UCSD-AML1 (cell line): ENCODE measurements around the gene CCL14.
A peak's percentile ranks its signal among the peaks of the same experiment; 100 is the strongest.

Source experiments
- DNase-seq: peaks from one replicate; lab custom pipeline; 2025; ENCODE audit not compliant: unreplicated experiment; lab: John Stamatoyannopoulos, UW

CCL14 gene

DNA sequence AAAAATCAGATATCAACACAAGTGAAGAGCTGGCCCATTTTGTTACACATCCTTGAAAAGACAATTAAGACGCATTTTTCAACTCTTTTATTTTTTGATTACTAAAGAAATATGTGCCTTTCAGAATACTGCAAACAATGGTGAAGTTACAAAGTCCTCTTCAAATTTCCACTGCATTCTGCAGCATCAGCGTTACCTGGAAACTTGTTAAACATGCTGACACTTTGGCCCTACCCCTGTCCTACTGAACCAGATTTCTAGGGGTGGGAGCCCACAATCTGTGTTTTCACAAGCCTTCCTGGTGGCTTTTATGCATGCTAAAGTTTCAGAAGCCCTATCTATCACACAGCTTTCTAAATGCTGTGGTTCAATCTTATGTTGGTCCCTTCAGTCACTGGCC is 4.5 kb upstream of the CCL14 start:
- DNase-seq, result no peak

DNA sequence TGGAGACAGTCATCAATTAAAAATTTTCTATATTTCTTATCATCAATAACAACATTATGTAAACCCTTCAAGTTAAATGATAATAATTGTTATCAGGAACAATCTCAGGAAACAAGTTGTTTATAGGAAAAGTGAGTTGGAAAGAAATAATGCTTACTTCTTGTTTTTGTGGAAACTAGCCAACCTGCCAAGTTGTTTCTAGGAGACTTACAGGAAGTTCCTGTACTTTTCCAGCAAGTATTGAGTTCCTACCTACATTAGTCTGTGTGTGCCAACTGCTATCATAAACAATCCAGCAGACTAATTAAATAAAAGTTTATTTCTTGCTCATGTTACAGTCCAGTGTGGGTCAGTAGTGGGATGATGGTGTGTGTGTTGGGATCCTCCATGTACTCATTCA is 1.6 kb upstream of the CCL14 start:
- no peak for DNase-seq

DNA sequence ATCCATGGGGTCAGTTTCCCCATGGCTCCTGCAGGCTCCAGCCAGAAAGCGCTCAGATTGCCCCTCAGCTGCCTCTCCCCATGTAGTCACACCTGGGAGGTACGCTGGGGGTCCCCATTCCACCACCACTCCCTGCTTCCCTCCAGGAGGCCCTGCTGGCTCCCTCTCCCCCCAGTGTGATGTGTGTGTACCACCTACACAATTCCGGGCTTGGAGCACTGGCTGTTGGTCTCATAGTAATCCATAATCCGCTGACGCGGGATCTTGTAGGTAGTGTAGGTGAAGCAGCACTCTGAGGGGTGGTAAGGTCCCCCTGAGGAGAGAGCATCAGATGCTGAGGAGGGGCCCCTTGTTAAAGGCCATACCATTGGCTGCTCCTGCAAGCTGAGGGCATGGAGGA is 2.4 kb downstream of the CCL14 start:
- no peak for DNase-seq

DNA sequence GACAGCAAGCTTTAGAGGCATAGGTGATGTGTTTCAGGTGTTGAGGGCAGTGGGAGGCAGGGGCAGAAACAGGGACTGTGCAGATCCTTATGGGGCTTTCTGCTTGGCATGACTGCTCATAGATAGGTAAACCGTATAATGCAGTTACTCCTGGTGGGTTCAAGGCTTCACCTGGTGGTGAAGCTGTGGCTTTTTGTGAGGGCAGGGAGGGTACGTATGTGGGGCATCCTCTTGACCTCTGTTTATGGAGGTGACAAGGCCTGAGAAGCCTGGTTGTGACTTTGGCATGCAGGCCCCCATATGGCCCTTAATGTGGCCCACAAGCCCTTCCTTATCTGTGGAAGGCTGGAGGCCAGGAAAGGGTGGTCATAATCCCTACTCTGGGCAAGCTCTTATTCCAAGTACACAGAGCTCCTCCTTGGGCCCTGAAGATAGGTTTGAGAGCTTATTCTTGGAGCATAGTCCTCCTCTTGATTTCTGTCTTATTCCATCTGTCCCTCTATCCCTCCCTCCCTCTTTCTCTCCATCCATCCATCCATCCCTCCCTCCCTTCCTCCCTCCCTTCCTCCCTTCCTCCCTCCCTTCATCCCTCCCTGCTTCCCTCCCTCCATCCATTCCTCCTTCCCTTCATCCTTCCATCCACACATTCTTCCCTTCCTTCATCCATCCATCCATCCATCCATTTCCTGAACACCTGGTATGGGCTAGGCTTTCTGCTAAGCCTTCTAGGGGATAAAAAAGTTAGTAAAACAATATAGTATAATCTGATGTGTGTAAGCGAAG is 3.9 kb downstream of the CCL14 start:
- no peak for DNase-seq

DNA sequence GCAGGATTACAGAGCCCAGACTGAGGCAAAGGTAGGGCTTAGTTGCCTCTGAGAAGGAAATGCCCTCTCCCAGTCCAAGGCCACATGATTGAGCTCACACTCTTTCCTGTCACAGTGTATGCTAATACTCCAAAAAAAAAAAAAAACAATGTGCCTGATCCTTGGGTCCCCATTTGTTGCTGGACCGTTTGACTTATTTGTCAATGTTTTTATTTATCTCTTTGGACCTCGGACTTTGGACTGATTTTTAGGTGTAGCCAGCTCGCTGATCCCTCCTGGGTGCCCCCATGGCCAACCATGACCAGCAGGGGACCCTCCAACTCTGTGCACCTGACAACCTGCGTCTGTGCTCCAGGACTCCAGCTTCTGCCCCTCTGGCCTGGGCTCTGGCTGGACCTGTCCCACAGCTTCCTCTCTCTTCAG is 4.6 kb downstream of the CCL14 start:
- DNase-seq, result no peak

DNA sequence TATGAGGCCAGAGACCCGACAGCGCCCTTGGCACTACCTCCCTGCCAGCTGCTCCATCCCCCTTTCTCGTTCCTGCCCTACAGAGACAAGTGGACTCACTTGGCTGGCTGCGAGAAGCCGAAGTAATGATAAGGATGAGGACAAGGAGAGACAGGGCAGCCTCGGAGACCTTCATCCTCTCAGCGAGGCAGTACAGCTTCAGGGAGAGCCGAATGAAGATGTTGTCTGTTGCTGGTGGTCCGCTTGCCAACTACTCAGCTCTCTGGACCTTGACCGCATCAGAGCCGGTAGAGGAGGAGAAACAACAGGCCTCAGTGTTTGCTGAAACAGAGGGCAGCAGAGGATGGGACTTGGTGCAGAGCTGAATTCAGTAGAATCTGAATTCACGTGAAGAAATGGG is 5.3 kb downstream of the CCL14 start, which contains the start of gene CCL16:
TSS of gene CCL16 (minus strand) at position 252 of the 400 bp plus-strand sequence. CDS start at position 175, 77 bp downstream.
- no peak for DNase-seq

DNA sequence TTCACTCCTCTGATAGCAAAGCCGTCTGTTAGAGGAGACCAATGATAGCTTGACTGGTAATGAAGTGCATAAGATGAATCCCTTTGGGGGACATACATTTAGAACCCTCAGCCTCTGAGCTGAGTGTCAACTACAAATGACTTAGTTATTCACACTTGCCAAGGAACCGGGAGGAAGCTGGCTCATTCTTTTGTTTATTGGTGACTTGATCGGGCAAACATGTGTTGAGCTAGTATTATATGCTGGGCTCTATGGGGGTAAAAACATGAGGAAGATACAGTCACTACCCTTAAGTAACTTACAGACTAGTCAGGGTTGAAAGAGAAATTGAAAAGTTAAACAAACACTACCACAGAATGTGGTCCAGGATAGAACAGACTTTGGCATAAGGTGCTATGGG is 8.2 kb downstream of the CCL14 start:
- no peak for DNase-seq

DNA sequence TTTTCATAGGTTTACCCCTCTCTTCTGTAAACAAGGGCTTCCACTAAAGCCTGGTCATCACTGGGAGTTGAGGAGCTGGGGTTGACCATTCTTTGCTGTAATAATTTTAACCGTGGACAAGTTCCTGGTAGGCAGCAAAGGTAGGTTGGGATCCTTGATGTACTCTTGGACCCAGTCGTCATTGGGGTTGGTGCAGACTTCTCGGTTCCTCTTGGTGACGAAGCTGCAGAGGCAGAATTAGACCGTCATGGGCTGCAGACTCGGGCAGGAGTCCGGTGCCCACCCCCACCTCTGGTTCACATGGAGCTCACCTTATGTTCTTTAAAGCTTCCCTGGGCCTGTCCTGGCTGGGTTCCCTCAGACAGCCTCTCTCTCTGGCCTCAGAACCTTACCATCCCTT is 9.0 kb downstream of the CCL14 start:
- DNase-seq, result no peak

DNA sequence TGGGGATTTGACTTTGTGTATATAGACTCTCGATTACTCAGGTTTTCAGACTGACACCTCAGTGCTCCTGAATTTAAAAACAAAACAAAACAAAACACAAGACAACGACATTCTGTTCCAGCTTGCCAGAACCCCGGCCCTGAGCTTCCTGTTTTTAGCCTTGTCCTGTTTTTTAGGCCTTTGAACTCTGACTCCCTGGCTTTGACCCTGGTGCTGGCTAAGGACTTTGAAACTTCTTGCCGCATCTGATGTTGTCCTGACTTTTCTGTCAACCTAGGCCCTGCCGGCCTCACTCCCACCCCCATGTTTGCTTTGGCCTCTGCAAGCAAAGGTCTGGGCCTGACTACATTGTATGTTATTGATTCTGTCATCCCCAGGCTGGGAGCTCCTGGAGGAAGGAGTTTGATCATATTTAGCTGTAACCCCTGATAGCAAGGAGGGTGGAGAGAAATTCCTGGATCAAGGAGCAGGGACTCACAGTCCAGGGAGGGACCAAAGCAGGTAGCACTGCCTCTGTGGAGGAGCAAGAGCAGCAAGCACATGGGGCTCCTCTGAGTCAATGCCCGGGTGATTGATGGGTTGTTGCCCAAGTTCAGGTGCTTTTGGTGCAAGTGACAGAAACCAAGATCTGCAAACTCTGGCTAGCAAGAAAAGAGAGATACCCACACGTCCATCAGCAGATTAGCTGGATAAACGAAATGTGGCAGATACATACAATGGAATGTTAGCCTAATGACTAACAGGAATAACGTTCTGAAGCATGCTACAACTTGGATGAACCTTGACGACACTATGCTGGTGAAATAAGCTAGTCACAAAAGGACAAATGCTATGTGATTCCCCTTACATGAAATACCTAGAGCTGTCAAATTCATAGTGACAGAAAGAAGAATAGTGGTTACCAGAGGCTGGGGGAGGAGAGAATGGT is 12.9 kb downstream of the CCL14 start:
- DNase-seq, result no peak

DNA sequence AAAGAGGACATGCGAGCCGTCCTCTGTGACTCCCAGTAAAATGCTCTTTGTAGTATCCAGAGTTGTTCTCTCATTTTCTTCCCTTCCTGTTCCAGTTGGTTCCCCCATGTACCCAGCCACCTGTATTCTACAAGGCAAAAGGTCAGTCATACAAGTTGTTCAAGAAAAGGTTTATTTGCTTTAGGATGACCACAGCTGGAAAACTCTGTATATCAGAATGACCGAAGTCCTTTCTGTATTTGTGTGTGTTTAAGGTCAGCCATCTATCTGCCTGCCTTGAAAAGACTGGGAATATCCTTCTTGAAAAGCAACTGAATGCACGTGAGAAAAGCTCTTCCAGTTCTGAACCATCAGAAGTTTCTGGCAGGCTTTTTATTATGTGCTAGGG is 13.6 kb downstream of the CCL14 start:
- DNase-seq, result no peak

DNA sequence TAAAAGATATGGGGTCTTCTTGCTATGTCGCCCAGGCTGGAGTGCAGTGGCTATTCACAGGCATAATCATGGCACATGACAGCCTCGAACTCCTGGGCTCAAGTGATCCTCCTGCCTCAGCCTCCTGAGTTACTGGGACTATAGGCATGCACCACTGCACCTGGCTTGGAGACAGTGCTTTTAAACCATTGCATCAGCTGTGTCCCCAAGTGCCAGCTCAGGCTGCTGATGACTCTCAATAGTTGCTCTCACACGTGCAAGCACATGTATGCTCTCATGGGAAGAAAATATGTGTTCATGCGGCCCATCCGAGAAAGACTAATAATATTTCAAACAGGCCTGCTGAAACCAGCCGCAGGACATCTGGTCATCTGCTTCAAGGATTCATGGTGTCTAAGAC is 14.0 kb downstream of the CCL14 start:
- no peak for DNase-seq

DNA sequence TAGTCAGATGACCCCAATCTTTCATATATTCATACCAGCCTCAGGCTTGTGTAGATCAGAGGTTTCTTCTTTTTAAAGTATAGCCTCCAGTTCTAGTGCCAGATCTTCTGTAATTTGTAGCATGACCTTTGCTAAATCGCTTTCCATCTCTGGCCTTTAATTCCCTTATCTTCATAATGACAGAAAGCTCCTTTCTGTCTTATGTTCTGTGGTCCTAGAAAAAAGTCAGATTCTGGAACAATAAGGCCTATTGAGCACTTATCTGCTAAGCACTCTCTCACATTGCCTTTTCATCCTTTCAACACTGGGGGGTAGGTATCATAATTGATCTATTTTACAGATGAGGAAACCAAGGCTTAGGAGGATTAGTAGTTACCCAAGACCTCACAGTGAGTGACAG is 14.5 kb downstream of the CCL14 start:
- DNase-seq, result no peak

DNA sequence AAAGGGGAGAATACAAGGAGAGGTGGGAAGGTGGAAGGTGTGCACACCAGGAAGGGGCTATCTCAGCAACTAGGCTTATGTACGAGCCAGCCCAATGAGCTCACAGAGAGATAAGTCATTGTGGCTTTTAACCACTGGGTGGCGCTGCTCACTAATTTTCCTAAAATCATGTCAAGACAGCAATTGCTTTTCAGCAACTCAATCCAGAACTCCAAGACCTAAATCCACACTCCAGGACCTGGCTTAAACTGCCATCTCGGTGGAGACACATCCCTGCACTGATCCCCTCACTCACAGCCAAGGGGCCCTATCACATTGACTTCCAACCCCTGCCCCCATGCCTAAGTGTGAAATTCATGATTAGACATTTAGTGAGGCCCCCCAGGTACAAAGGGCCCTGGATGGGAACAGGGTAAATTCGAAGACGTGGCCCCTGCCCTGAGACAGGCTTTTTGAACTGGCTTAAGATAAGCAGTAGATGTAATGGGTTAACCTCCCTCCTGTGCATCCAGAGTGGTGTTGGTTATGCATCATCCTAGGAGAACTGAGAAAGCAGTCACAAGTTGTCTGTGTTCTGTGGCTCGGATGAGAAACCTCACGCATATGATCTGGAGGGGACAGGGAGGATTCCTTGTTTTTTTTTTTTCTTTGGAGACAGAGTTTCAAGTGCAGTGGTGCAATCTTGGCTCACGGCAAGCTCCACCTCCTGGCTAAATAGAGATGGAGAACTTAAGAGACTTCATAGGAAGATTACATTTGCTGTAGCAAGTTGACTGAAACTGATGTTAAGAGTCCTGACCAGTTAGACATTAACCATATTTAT is 16.8 kb downstream of the CCL14 start:
- peak; percentile 44 for DNase-seq

DNA sequence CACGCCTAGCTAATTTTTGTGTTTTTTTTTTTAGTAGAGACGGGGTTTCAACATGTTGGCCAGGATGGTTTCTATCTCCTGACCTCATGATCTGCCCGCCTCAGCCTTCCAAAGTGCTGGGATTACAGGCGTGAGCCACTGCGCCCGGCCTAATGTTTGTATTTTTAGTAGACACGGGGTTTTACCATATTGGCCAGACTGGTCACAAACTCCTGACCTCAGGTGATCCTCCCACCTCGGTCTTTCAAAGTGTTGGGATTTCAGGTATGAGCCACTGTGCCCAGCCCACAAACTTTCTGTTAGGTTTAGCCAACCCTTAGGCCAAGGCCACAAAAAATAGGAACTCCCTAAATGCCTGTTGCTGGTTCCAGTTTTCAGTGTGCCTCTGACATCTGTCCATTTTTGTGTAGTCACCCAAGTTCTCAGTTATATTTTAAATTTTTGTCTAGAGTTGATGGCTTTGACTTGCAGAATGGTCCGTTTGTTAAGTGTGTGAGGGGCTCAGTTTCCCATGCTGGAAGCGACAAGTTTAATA is 17.9 kb downstream of the CCL14 start:
- DNase-seq, result no peak

DNA sequence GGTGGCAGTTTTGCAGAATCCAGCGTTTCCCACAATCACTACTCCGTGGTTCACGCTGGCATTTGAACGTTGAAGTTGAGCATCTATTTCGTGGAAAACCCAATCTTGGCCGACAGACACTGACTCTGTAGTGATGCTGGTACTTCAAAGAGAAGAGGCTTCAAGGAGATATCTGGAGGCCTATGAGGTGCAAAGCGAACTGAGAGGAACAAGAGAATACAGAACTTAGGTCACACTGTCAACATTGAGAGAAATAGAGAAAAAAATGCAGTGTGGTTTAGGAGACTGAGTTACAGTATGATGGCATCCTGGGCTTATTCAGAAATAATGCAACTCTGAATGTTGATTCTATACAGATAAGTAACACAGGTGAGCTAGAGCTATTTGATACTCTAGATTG is 21.3 kb downstream of the CCL14 start:
- DNase-seq, result no peak

DNA sequence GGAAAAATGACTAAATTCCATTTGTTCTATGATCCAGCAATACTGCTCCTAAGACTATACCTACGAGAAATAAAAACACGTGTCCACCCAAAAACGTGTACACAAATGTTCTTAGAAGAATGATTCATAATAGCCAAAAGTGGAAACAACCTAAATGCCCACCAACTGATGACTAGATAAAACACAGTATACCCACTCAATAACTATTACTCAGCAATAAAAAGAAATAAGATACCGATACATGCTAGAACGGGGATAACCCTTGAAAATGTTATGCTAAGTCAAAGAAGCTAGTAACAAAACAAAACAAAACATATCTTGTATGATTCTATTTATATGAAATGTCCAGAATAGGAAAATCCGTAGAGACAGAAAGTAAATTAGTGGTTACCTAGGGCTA is 22.9 kb downstream of the CCL14 start:
- DNase-seq, result no peak

DNA sequence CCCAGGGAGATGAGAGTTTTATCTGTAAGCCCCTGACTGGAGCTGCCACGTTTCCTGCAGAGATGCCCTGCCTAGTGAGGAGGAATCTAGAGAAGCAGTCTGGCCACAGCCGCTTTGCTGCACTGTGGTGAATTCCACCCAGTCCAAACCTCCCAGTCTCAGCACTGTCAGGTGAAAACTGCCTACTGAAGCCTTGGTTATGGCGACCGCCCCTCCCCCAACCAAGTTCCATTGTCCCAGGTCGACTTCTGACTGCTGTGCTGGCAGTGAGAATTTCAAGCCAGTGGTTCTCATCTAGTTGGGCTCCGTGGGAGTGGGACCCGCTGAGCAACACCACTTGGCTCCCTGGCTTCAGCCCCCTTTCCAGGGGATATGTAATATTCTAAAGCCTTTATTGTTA is 32.8 kb downstream of the CCL14 start:
- no peak for DNase-seq

DNA sequence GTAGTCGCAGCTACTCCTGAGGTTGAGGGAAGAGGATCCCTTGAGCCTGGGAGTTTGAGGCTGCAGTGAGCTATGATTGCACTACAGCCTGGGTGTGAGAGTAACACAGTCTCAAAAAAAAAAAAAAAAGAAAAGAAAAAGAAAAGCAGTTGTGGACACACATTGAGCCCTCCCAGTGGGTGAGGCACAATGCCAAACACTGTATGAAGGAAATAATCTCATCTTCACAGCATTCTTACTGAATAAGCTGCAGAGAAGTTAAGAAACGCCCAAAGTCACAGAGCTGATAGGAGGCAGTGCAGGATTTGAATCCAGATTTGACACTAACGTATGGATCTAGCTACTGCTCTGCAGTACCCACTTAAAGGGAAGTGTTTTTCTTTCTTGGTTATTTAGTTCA is 37.1 kb downstream of the CCL14 start:
- DNase-seq, result no peak

DNA sequence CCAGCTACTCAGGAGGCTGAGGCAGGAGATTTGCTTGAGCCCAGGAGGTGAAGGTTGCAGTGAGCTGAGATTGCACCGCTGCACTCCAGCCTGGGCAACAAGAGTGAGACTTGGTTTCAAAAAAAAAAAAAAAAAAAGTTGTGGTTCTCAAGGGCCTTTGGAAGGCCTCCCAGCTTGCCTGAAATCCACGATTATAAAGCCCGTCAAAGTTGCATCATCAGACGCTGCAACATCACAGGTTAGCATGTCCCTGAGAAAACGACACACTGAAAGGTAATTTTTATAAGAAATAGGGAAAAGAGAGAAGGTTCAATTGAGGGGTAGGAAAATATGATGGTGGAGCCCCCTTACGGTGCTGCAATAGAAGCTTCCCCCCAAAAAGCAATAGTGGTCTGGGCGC is 38.4 kb downstream of the CCL14 start:
- DNase-seq, result no peak

DNA sequence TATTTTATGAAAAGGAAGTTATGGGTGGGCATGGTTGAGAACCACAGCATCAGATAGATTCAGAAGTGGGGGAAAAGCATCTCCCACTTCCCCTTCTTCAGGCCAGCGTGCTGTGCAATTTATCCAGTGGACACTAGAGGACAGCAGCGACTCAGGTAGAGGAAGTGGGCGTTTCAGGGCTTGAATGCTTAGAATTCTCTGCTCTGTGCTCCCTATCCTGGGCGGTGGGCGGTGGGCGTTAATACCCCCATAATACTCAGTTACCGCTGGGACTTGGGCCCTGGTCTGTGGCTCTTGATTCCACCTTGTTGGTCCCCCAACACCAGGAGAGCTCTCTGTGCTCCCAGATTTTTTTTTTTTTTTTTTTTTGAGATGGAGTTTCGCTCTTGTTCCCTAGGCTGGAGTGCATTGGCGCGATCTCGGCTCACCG is 39.4 kb downstream of the CCL14 start:
- DNase-seq, result peak; percentile 59

DNA sequence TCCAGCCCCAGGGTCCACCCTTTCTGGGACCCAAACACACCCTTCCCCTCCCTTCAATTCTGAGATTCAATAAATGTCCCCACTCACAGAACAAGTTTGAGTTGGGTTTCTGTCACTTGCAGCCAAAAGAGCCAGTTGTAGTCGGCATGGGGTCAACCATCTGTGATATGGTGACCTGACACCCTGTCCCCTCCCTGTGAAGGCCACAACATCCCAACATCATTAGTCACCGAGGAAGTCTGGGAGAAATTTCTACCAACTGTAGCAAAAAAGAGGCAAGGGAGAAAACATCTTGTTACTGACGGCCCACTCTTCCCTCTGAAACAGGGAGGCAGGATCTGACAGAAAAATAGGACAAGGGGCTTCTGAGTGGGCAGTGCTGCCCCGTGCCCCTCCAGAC is 42.4 kb downstream of the CCL14 start:
- DNase-seq, result no peak
